H1 (cell line): ENCODE data around the gene S1PR3. TPM values are rescaled to one million over a fixed set of nuclear protein-coding genes. Genes with fewer than 3 reads are reported as not detected.
A peak's percentile ranks its signal among the peaks of the same experiment; 100 is the strongest.

Source experiments
- CTCF ChIA-PET: fragments of 300-600 bp; sonication (Branson Sonifier 250); formaldehyde crosslinking; loops from one replicate; lab custom pipeline; 2021; ENCODE audit not compliant: partially characterized antibody; lab: Charles Lee
- POLR2A ChIA-PET: fragments of 300-600 bp; sonication (Branson Sonifier 250); formaldehyde crosslinking; loops from one replicate; lab custom pipeline; 2021; ENCODE audit warnings: inconsistent platforms; ENCODE audit not compliant: partially characterized antibody; lab: Charles Lee
- DNase-seq, 2 experiments: peaks; one replicate each; pipeline versions ENCODE4 v3.0.0 to v3.0.0-alpha.2; 2010 to 2022; ENCODE audit warnings: low spot score in 2 of 2, low read depth in 1 of 2, mixed read lengths in 1 of 2
- FAIRE-seq: peaks from 2 replicates; lab custom pipeline; 2011; peaks lifted over from hg19 to GRCh38; lab: Jason Lieb, UNC
- H2AFZ ChIP-seq: 2 replicates; pipeline ENCODE4 v1.8.1; 2012; ENCODE audit warnings: low read length, inconsistent platforms
- H2AK5ac ChIP-seq: 2 replicates; pipeline ENCODE4 v1.6.1; 2013; ENCODE audit warnings: low read depth, low read length
- H2BK120ac ChIP-seq: replicated peaks from 2 replicates; pipeline ENCODE3; 2013; ENCODE audit warnings: low read depth, low read length, inconsistent platforms
- H2BK12ac ChIP-seq: 2 replicates; pipeline ENCODE4 v1.6.1; 2013; ENCODE audit warnings: low read depth, low read length
- H2BK15ac ChIP-seq: 2 replicates; pipeline ENCODE4 v1.6.1; 2013; ENCODE audit warnings: low read length
- H2BK20ac ChIP-seq: 2 replicates; pipeline ENCODE4 v1.6.1; 2013; ENCODE audit warnings: low read length
- H2BK5ac ChIP-seq: 2 replicates; pipeline ENCODE4 v1.6.1; 2013; ENCODE audit warnings: low read depth, low read length
- H3K14ac ChIP-seq: 2 replicates; pipeline ENCODE4 v1.6.1; 2013; ENCODE audit warnings: inconsistent platforms; ENCODE audit not compliant: insufficient read length
- H3K18ac ChIP-seq: 2 replicates; pipeline ENCODE4 v1.6.1; 2013; ENCODE audit warnings: low read length; ENCODE audit errors: extremely low read depth
- H3K23ac ChIP-seq: 2 replicates; pipeline ENCODE4 v1.6.1; 2013; ENCODE audit warnings: inconsistent platforms; ENCODE audit not compliant: insufficient read length
- H3K23me2 ChIP-seq: 2 replicates; pipeline ENCODE4 v1.6.1; 2013; ENCODE audit warnings: low read depth, low read length
- H3K27ac ChIP-seq: 2 replicates; pipeline ENCODE4 v1.6.1; 2011; ENCODE audit warnings: low read depth, low read length, inconsistent platforms
- H3K27me3 ChIP-seq, 4 experiments: replicated peaks in 1 of 4; 1 replicate in 1 of 4; 2 replicates in 3 of 4; pipeline versions ENCODE4 v1.6.1 to v1.8.1; 2011 to 2013; ENCODE audit warnings: low read length in 3 of 4, mild to moderate bottlenecking in 3 of 4, inconsistent platforms in 2 of 4, mixed read lengths in 2 of 4, moderate library complexity in 1 of 4; ENCODE audit not compliant: control insufficient read depth in 3 of 4, insufficient read depth in 3 of 4; ENCODE audit errors: extremely low read depth in 1 of 4
- H3K36me3 ChIP-seq, 4 experiments: 2 replicates each; pipeline versions ENCODE4 v1.6.1 to v1.8.1; 2011 to 2013; ENCODE audit warnings: mild to moderate bottlenecking in 4 of 4, low read length in 3 of 4, moderate library complexity in 2 of 4, control low read depth in 1 of 4, inconsistent platforms in 1 of 4; ENCODE audit not compliant: insufficient read depth in 4 of 4, control insufficient read depth in 2 of 4
- H3K4ac ChIP-seq: replicated peaks from 2 replicates; pipeline ENCODE3; 2013; ENCODE audit warnings: low read length, low read depth, mixed read lengths, inconsistent platforms; ENCODE audit not compliant: insufficient read length
- H3K4me1 ChIP-seq, 4 experiments: replicated peaks in 1 of 4; 1 replicate in 1 of 4; 2 replicates in 3 of 4; pipeline versions ENCODE4 v1.6.1 to v1.8.1; 2011 to 2013; ENCODE audit warnings: low read length in 3 of 4, inconsistent platforms in 2 of 4, mixed read lengths in 1 of 4; ENCODE audit not compliant: insufficient read depth in 4 of 4, control insufficient read depth in 3 of 4
- H3K4me2 ChIP-seq, 2 experiments: 2 replicates each; pipeline versions ENCODE4 v1.6.1 to v1.8.1; 2011 to 2013; ENCODE audit warnings: low read depth in 2 of 2, low read length in 2 of 2, control low read depth in 1 of 2, inconsistent platforms in 1 of 2, mild to moderate bottlenecking in 1 of 2; ENCODE audit not compliant: insufficient read depth in 1 of 2
- H3K4me3 ChIP-seq, 4 experiments: fragments of 200-600, 300-600 bp in 1 of 4; sonication (generic), shearing (Covaris generic), sonication (Bioruptor Twin) in 1 of 4; 2 replicates each; pipeline versions ENCODE4 v1.5.1 to v1.8.1; 2011 to 2016; ENCODE audit warnings: low read length in 4 of 4, low read depth in 3 of 4, control low read depth in 2 of 4, inconsistent platforms in 2 of 4, mild to moderate bottlenecking in 2 of 4, mixed read lengths in 1 of 4, moderate library complexity in 1 of 4; ENCODE audit not compliant: insufficient read depth in 2 of 4; ENCODE audit errors: extremely low read depth in 1 of 4
- H3K56ac ChIP-seq: replicated peaks from 2 replicates; pipeline ENCODE3; 2013; ENCODE audit warnings: low read depth, mild to moderate bottlenecking, mixed read lengths, low read length, inconsistent platforms; ENCODE audit not compliant: insufficient read length
- H3K79me1 ChIP-seq: 2 replicates; pipeline ENCODE4 v1.6.1; 2013; ENCODE audit warnings: low read depth, low read length, control low read depth
- H3K79me2 ChIP-seq, 2 experiments: 2 replicates each; pipeline versions ENCODE4 v1.6.1 to v1.8.1; 2012 to 2013; ENCODE audit warnings: low read length in 2 of 2, mild to moderate bottlenecking in 2 of 2, inconsistent platforms in 1 of 2; ENCODE audit not compliant: insufficient read depth in 2 of 2, control insufficient read depth in 1 of 2
- H3K9ac ChIP-seq, 4 experiments: replicated peaks in 1 of 4; 1 replicate in 1 of 4; 2 replicates in 3 of 4; pipeline versions ENCODE4 v1.6.1 to v1.8.1; 2011 to 2013; ENCODE audit warnings: low read depth in 3 of 4, low read length in 3 of 4, control low read depth in 2 of 4, mild to moderate bottlenecking in 2 of 4, moderate library complexity in 2 of 4, inconsistent platforms in 1 of 4; ENCODE audit errors: extremely low read depth in 1 of 4
- H3K9me3 ChIP-seq, 2 experiments: 2 replicates each; pipeline versions ENCODE4 v1.6.1 to v1.8.1; 2012 to 2013; ENCODE audit warnings: mild to moderate bottlenecking in 2 of 2, moderate library complexity in 2 of 2, control low read depth in 1 of 2, inconsistent platforms in 1 of 2, low read depth in 1 of 2, low read length in 1 of 2, mixed read lengths in 1 of 2; ENCODE audit not compliant: insufficient read depth in 2 of 2
- H4K20me1 ChIP-seq, 2 experiments: replicated peaks in 1 of 2; 2 replicates each; pipeline versions ENCODE3 to v1.8.1; 2011 to 2013; ENCODE audit warnings: inconsistent platforms in 2 of 2, low read length in 2 of 2, mild to moderate bottlenecking in 1 of 2; ENCODE audit not compliant: insufficient read depth in 2 of 2, control insufficient read depth in 1 of 2
- H4K5ac ChIP-seq: 2 replicates; pipeline ENCODE4 v1.6.1; 2013; ENCODE audit warnings: low read length, low read depth, mixed read lengths, inconsistent platforms; ENCODE audit not compliant: insufficient read length
- H4K8ac ChIP-seq: 2 replicates; pipeline ENCODE4 v1.8.0; 2013; ENCODE audit warnings: mild to moderate bottlenecking, moderate library complexity, low read length, inconsistent platforms; ENCODE audit not compliant: insufficient read depth; ENCODE audit errors: extremely low read depth
- H4K91ac ChIP-seq: replicated peaks from 2 replicates; pipeline ENCODE3; 2013; ENCODE audit warnings: low read length, mixed read lengths, inconsistent platforms; ENCODE audit not compliant: insufficient read length
- BACH1 ChIP-seq: IDR thresholded peaks from 2 replicates; pipeline ENCODE4 v1.6.1; 2012; ENCODE audit warnings: low read length, improper control_type of control experiment
- BCL11A ChIP-seq, 2 experiments: IDR thresholded peaks; one replicate each; pipeline ENCODE4 v1.6.1; 2011; ENCODE audit warnings: low read depth in 2 of 2, low read length in 2 of 2, mild to moderate bottlenecking in 2 of 2
- KDM4A ChIP-seq: IDR thresholded peaks from one replicate; pipeline ENCODE4 v1.7.1; 2012; ENCODE audit warnings: low read depth, mild to moderate bottlenecking, moderate library complexity, low read length, inconsistent platforms; ENCODE audit not compliant: severe bottlenecking
- MAX ChIP-seq: IDR thresholded peaks from 2 replicates; pipeline ENCODE4 v1.6.1; 2012; ENCODE audit warnings: inconsistent platforms
- PHF8 ChIP-seq: fragments of 200-600 bp; sonication (generic); conservative IDR thresholded peaks from 2 replicates; pipeline ENCODE4 v1.7.1; 2012; ENCODE audit warnings: low read depth, mild to moderate bottlenecking, inconsistent platforms, low read length, moderate library complexity
- POLR2A ChIP-seq, 2 experiments: IDR thresholded peaks; 1 replicate in 1 of 2; 2 replicates in 1 of 2; pipeline ENCODE4 v1.6.1; 2011; ENCODE audit warnings: low read depth in 2 of 2, low read length in 2 of 2, mild to moderate bottlenecking in 2 of 2; ENCODE audit errors: control extremely low read depth in 1 of 2
- RAD21 ChIP-seq, 2 experiments: IDR thresholded peaks in 1 of 2; conservative IDR thresholded peaks in 1 of 2; 2 replicates each; pipeline ENCODE4 v1.6.1; 2011; ENCODE audit warnings: low read depth in 2 of 2, low read length in 2 of 2, improper control_type of control experiment in 1 of 2, inconsistent platforms in 1 of 2, mild to moderate bottlenecking in 1 of 2, moderate library complexity in 1 of 2
- SP1 ChIP-seq: IDR thresholded peaks from 2 replicates; pipeline ENCODE4 v1.6.1; 2011; ENCODE audit warnings: low read depth, low read length
- SRF ChIP-seq: IDR thresholded peaks from 2 replicates; pipeline ENCODE4 v1.6.1; 2011; ENCODE audit warnings: mild to moderate bottlenecking, low read depth, low read length, moderate library complexity
- TBP ChIP-seq: IDR thresholded peaks from 2 replicates; pipeline ENCODE4 v1.6.1; 2011; ENCODE audit warnings: low read depth, low read length, improper control_type of control experiment
- TCF12 ChIP-seq: IDR thresholded peaks from 2 replicates; pipeline ENCODE4 v1.6.1; 2011; ENCODE audit warnings: low read depth, mild to moderate bottlenecking, low read length
- TEAD4 ChIP-seq: IDR thresholded peaks from 2 replicates; pipeline ENCODE4 v1.6.1; 2012; ENCODE audit warnings: low read depth, low read length, inconsistent platforms, mixed read lengths
- YY1 ChIP-seq: IDR thresholded peaks from 2 replicates; pipeline ENCODE4 v1.6.1; 2011; ENCODE audit warnings: low read depth, mild to moderate bottlenecking, low read length
- WGBS, 2 experiments: shearing (Covaris generic) in 1 of 2; methylation state at CpG; one replicate each; pipeline versions ENCODE4 v1.1.6 to v1.1.7; 2013 to 2015; ENCODE audit warnings: low lambda C conversion rate in 2 of 2, mixed read lengths in 2 of 2, inconsistent platforms in 1 of 2, low coverage in 1 of 2, missing lambda C conversion rate in 1 of 2; ENCODE audit not compliant: insufficient replicate concordance in 2 of 2, insufficient coverage in 1 of 2, insufficient read length in 1 of 2; ENCODE audit errors: extremely low coverage in 1 of 2, missing lambda C conversion rate in 1 of 2; 5-methylcytosine and 5-hydroxymethylcytosine counted together
- polyA plus RNA-seq, 7 experiments: library from polyadenylated mRNA; depleted of rRNA in 3 of 7; stranded (reverse) in 5 of 7; unstranded in 2 of 7; fragments of >200 nt in 5 of 7; fragments of 200-250 nt in 2 of 7; gene quantifications; 1 replicate in 5 of 7; 2 replicates in 1 of 7; 4 replicates in 1 of 7; pipeline versions ENCODE4 v1.2.1 to v1.2.3, GENCODE V29; 2011 to 2013; ENCODE audit warnings: missing spikeins in 2 of 7, mixed read lengths in 2 of 7
- total RNA-seq: library from RNA; stranded (reverse); fragmentation: NEBNext Ultra II Directional; extraction: Animal tissue kit (Norgen Biotek cat#: 25700); gene quantifications from 2 replicates; pipeline ENCODE4 v1.2.1, GENCODE V29; 2021

The S1PR3 gene
- total and polyA plus RNA-seq, 2 of the 8 experiments (the other 6 are each of a cell fraction or from before 2014, with no cell fraction given), result 3.7 to 6.4 TPM

GRCh38 chr9:88973281-88974045, 17.8 kb upstream of the S1PR3 start:
- Histone ChIP-seq H3K4ac (no peak overlapping the region), H3K79me2 (peaks cover 0 to 5% of the 10 kb centered on the region in 2 experiments; a peak in 2 of 4 replicates), H2AK5ac (peak overlapping the region; percentile 91), H3K79me1 (no peaks in the 10 kb centered on the region), H3K36me3 (peaks cover 0 to 2% (median 0%) of the 10 kb centered on the region in 4 experiments; a peak in 1 of 8 replicates), H2BK5ac (peak overlapping the region; percentile 4; the same call in 1 of the 2 replicates), H4K20me1 (peaks cover 0 to 12% of the 10 kb centered on the region in 2 experiments), H3K56ac (peak overlapping the region; percentile 95), H3K4me3 (no peak overlapping the region), H2AFZ (no peak overlapping the region), H3K14ac (no peak overlapping the region), H3K23me2 (peaks cover 12% of the 10 kb centered on the region), H3K23ac (no peak overlapping the region), H4K91ac (peak overlapping the region; percentile 44), H3K9ac (peak overlapping the region in 1 of 4 experiments; percentile 40; a peak in 1 of 7 replicates), H3K4me1 (peaks cover 0 to 7% (median 4%) of the 10 kb centered on the region in 4 experiments; a peak in 3 of 7 replicates), H2BK12ac (peak overlapping the region; percentile 70; the same call in 1 of the 2 replicates), H2BK20ac (peak overlapping the region; percentile 51; the same call in 1 of the 2 replicates), H2BK15ac (peak overlapping the region; percentile 75), H2BK120ac (no peak overlapping the region), H3K27ac (no peak overlapping the region), H3K9me3 (no peaks in the 10 kb centered on the region; a peak in 1 of 4 replicates), H4K5ac (no peak overlapping the region), H3K27me3 (no peaks in the 10 kb centered on the region), H4K8ac (no peak overlapping the region), H3K18ac (no peak overlapping the region), H3K4me2 (no peak overlapping the region; a peak in 1 of 4 replicates)
- 83% methylated on average over 12 of the region's 12 CpGs; no CpG with 5 or more reads in 1 of the 2 experiments for WGBS, 2 experiments
- no peak for DNase-seq
- ChIA-PET POLR2A (interaction anchor here (0.7 kb wide), 1 partner anchor 126 kb away, joined by 3 read pairs; no protein-coding TSS in a partner anchor), CTCF (no interaction called here)
- peak; percentile 36 for FAIRE-seq
- TF ChIP-seq BCL11A (IDR thresholded peaks at IDR 0.05; ENCODE audit: low read depth in 2 of 2, low read length in 2 of 2) (no peak), SRF (no peak), TBP (no peak), BACH1 (no peak), SP1 (no peak), TEAD4 (no peak), TCF12 (no peak), YY1 (no peak), KDM4A (no peak), RAD21 (IDR thresholded peaks at IDR 0.05 in 1 of 2, conservative IDR thresholded peaks at IDR 0.05 in 1 of 2; ENCODE audit: low read depth in 2 of 2, low read length in 2 of 2) (no peak), POLR2A (IDR thresholded peaks at IDR 0.05; ENCODE audit: control extremely low read depth in 1 of 2, low read depth in 2 of 2, low read length in 2 of 2) (no peak), PHF8 (no peak), MAX (no peak)
